ENCODE measurements around the gene CCR3. TPM values are rescaled to one million over a fixed set of nuclear protein-coding genes. Genes with fewer than 3 reads are reported as not detected.

Gene CCR3
- total RNA-seq, 1 experiment from 2014 or later = 0.22 TPM

GRCh38 chr3:46283881-46284450 lies 41.7 kb downstream of the CCR3 start:
- Histone ChIP-seq H3K27ac (ENCODE audit: low read length) (no peak overlapping the region), H3K27me3 (ENCODE audit: low read length) (no peaks in the 10 kb centered on the region), H3K9ac (ENCODE audit: low read length) (no peak overlapping the region), H3K4me1 (ENCODE audit: insufficient read depth, low read length) (peaks cover 20% of the 10 kb centered on the region; the same call in 1 of the 2 replicates), H3K79me2 (ENCODE audit: low read length) (no peaks in the 10 kb centered on the region), H3F3A (ENCODE audit: low read length, unreplicated experiment) (no peaks in the 10 kb centered on the region), H2AFZ (ENCODE audit: low read length) (no peak overlapping the region), H3K9me3 (ENCODE audit: low read length) (peaks cover 5% of the 10 kb centered on the region; the same call in 1 of the 2 replicates), H4K20me1 (ENCODE audit: low read length) (no peaks in the 10 kb centered on the region), H3K9me2 (replicated peaks; ENCODE audit: low read length) (no peaks in the 10 kb centered on the region), H3K4me3 (ENCODE audit: low read length) (no peak overlapping the region), H3K36me3 (ENCODE audit: low read depth, low read length) (no peaks in the 10 kb centered on the region), H3K4me2 (ENCODE audit: low read length) (no peak overlapping the region)
- CTCF ChIA-PET = no interaction called here
- BruUV-seq (replicated peaks) = no TSS peak
- intact Hi-C loops (cut with micrococcal nuclease) = no loop called here
- ATAC-seq (no peak), DNase-seq (no peak)
- TF ChIP-seq EZH2phosphoT487 (IDR thresholded peaks at IDR 0.05; ENCODE audit: borderline replicate concordance, low read length) (no peak), EZH2 (IDR thresholded peaks at IDR 0.05; ENCODE audit: low read length, unreplicated experiment) (no peak)
- POLR2A ChIA-PET (ENCODE audit: unreplicated experiment) = no interaction called here

- Histone ChIP-seq H3K27ac (ENCODE audit: low read length) (no peak overlapping the region), H3K9me3 (ENCODE audit: low read length) (no peaks in the 10 kb centered on the region), H3K4me1 (ENCODE audit: insufficient read depth, low read length) (peaks cover 16% of the 10 kb centered on the region; the same call in 1 of the 2 replicates), H3K4me3 (ENCODE audit: low read length) (no peak overlapping the region), H3K27me3 (ENCODE audit: low read length) (no peaks in the 10 kb centered on the region), H3K79me2 (ENCODE audit: low read length) (no peaks in the 10 kb centered on the region), H4K20me1 (ENCODE audit: low read length) (no peaks in the 10 kb centered on the region), H3F3A (ENCODE audit: low read length, unreplicated experiment) (no peaks in the 10 kb centered on the region), H3K36me3 (ENCODE audit: low read depth, low read length) (no peaks in the 10 kb centered on the region), H3K9me2 (replicated peaks; ENCODE audit: low read length) (no peaks in the 10 kb centered on the region), H3K4me2 (ENCODE audit: low read length) (0 out of 2 replicates have a peak overlapping the region, but pooled peaks have one; percentile 18), H2AFZ (ENCODE audit: low read length) (no peak overlapping the region), H3K9ac (ENCODE audit: low read length) (no peak overlapping the region)
- TF ChIP-seq EZH2 (IDR thresholded peaks at IDR 0.05; ENCODE audit: low read length, unreplicated experiment) (no peak), EZH2phosphoT487 (IDR thresholded peaks at IDR 0.05; ENCODE audit: borderline replicate concordance, low read length) (no peak), CTCF (conservative IDR thresholded peaks at IDR 0.05; ENCODE audit: low read depth, low read length) (no peak)
- CTCF ChIA-PET = no interaction called here
- POLR2A ChIA-PET (ENCODE audit: unreplicated experiment) = interaction anchor here (0.6 kb wide), 1 partner anchor 51 kb away, joined by 3 read pairs; no protein-coding TSS in a partner anchor
- intact Hi-C loops (cut with micrococcal nuclease) = no loop called here
- ATAC-seq = peak; percentile 62
- peak; percentile 75 for DNase-seq
- BruUV-seq (replicated peaks) = no TSS peak
Observed at GRCh38 chr3:46284981-46285683, 42.9 kb downstream of the CCR3 start.

- H3K9me3 ChIP-seq (ENCODE audit: low read length) = no peaks in the 10 kb centered on the region
- H3K9ac ChIP-seq (ENCODE audit: low read length) = no peak overlapping the region
- no peak overlapping the region for H3K27ac ChIP-seq (ENCODE audit: low read length)
- no peaks in the 10 kb centered on the region for H3K27me3 ChIP-seq (ENCODE audit: low read length)
- H3K4me2 ChIP-seq (ENCODE audit: low read length) = no peak overlapping the region
- H3K79me2 ChIP-seq (ENCODE audit: low read length) = no peaks in the 10 kb centered on the region
- H3K4me3 ChIP-seq (ENCODE audit: low read length) = no peak overlapping the region
- no peaks in the 10 kb centered on the region for H4K20me1 ChIP-seq (ENCODE audit: low read length)
- no TSS peak for BruUV-seq (replicated peaks)
- no peaks in the 10 kb centered on the region for H3F3A ChIP-seq (ENCODE audit: low read length, unreplicated experiment)
- no peaks in the 10 kb centered on the region for H3K9me2 ChIP-seq (replicated peaks; ENCODE audit: low read length)
- H2AFZ ChIP-seq (ENCODE audit: low read length) = no peak overlapping the region
- H3K4me1 ChIP-seq (ENCODE audit: insufficient read depth, low read length) = peaks cover 11% of the 10 kb centered on the region; the same call in 1 of the 2 replicates
- H3K36me3 ChIP-seq (ENCODE audit: low read depth, low read length) = no peaks in the 10 kb centered on the region
- TF ChIP-seq CTCF (conservative IDR thresholded peaks at IDR 0.05; ENCODE audit: low read depth, low read length) (no peak), EZH2phosphoT487 (IDR thresholded peaks at IDR 0.05; ENCODE audit: borderline replicate concordance, low read length) (no peak), EZH2 (IDR thresholded peaks at IDR 0.05; ENCODE audit: low read length, unreplicated experiment) (no peak)
- CTCF ChIA-PET = no interaction called here
- ATAC-seq = no peak
- POLR2A ChIA-PET (ENCODE audit: unreplicated experiment) = no interaction called here
- intact Hi-C loops (cut with micrococcal nuclease) = no loop called here
- DNase-seq = no peak
Observed at GRCh38 chr3:46285931-46286619, 43.8 kb downstream of the CCR3 start.
